CD14-positive monocyte (primary cell): ENCODE data around the gene EEF1AKMT3. TPM values are rescaled to one million over a fixed set of nuclear protein-coding genes. Genes with fewer than 3 reads are reported as not detected.

Experiments used
- DNase-seq, 3 donors: peaks; one replicate each; pipeline ENCODE4 v3.0.0-alpha.2; 2011 to 2022
- H2AFZ ChIP-seq: 2 replicates; pipeline ENCODE4 v1.6.0; 2012; ENCODE audit warnings: mild to moderate bottlenecking, low read depth, low read length, inconsistent platforms; ENCODE audit not compliant: insufficient read depth, poor library complexity, severe bottlenecking
- H3K27ac ChIP-seq, 2 donors: 1 replicate in 1 of 2; 2 replicates in 1 of 2; pipeline ENCODE4 v1.5.1; 2012 to 2013; ENCODE audit warnings: low read length in 2 of 2, control low read depth in 1 of 2, inconsistent platforms in 1 of 2, low read depth in 1 of 2, mild to moderate bottlenecking in 1 of 2
- H3K27me3 ChIP-seq, 2 donors: one replicate each; pipeline versions ENCODE4 v1.6.0 to v1.6.1; 2011 to 2013; ENCODE audit warnings: low read length in 2 of 2; ENCODE audit not compliant: control insufficient read depth in 2 of 2, insufficient read depth in 2 of 2
- H3K36me3 ChIP-seq, 2 donors: replicated peaks in 1 of 2; 1 replicate in 1 of 2; 2 replicates in 1 of 2; pipeline versions ENCODE4 v1.5.1 to v1.6.1; 2012 to 2013; ENCODE audit warnings: low read length in 2 of 2, control low read depth in 1 of 2, inconsistent platforms in 1 of 2, mild to moderate bottlenecking in 1 of 2; ENCODE audit not compliant: insufficient read depth in 2 of 2, control insufficient read depth in 1 of 2
- H3K4me1 ChIP-seq, 2 donors: 1 replicate in 1 of 2; 2 replicates in 1 of 2; pipeline versions ENCODE4 v1.5.1 to v1.6.1; 2012 to 2013; ENCODE audit warnings: low read length in 2 of 2, control low read depth in 1 of 2, inconsistent platforms in 1 of 2, mild to moderate bottlenecking in 1 of 2, moderate library complexity in 1 of 2; ENCODE audit not compliant: insufficient read depth in 2 of 2, control insufficient read depth in 1 of 2
- H3K4me2 ChIP-seq: replicated peaks from 2 replicates; pipeline ENCODE3; 2012; ENCODE audit warnings: low read length, moderate library complexity, mild to moderate bottlenecking; ENCODE audit not compliant: poor library complexity, severe bottlenecking; ENCODE audit errors: extremely low read depth
- H3K4me3 ChIP-seq, 3 experiments: fragments of 200-600 bp in 1 of 3; sonication (generic) in 1 of 3; replicated peaks in 1 of 3; 1 replicate in 2 of 3; 2 replicates in 1 of 3; pipeline ENCODE4 v1.5.1; 2011 to 2013; ENCODE audit warnings: low read length in 3 of 3, mild to moderate bottlenecking in 3 of 3, control low read depth in 2 of 3, low read depth in 2 of 3, inconsistent platforms in 1 of 3, moderate library complexity in 1 of 3
- H3K79me2 ChIP-seq: 2 replicates; pipeline ENCODE4 v1.6.0; 2012; ENCODE audit warnings: mild to moderate bottlenecking, control low read depth, inconsistent platforms, low read length, moderate library complexity; ENCODE audit not compliant: insufficient read depth
- H3K9ac ChIP-seq: 2 replicates; pipeline ENCODE4 v1.6.0; 2017; ENCODE audit warnings: low read length, mild to moderate bottlenecking; ENCODE audit not compliant: insufficient read depth, poor library complexity, severe bottlenecking
- H3K9me3 ChIP-seq, 2 donors: replicated peaks in 1 of 2; 1 replicate in 1 of 2; 2 replicates in 1 of 2; pipeline versions ENCODE4 v1.5.1 to v1.6.1; 2012 to 2013; ENCODE audit warnings: low read length in 2 of 2, control low read depth in 1 of 2; ENCODE audit not compliant: control insufficient read depth in 1 of 2, insufficient read depth in 1 of 2
- H4K20me1 ChIP-seq: 2 replicates; pipeline ENCODE4 v1.6.0; 2012; ENCODE audit warnings: mild to moderate bottlenecking, low read length, control low read depth, moderate library complexity; ENCODE audit not compliant: insufficient read depth
- H3K27ac Mint-ChIP-seq, 7 donors: one replicate each; pipeline ENCODE4 v1.8.0; 2020; ENCODE audit warnings: mild to moderate bottlenecking in 7 of 7, mixed read lengths in 7 of 7, moderate library complexity in 6 of 7, inconsistent platforms in 2 of 7
- H3K27me3 Mint-ChIP-seq, 3 donors: one replicate each; pipeline ENCODE4 v1.8.0; 2021 to 2022; ENCODE audit warnings: low read depth in 3 of 3, mild to moderate bottlenecking in 3 of 3, mixed read lengths in 3 of 3, moderate library complexity in 3 of 3, inconsistent platforms in 1 of 3
- H3K36me3 Mint-ChIP-seq, 2 donors: one replicate each; pipeline ENCODE4 v1.8.0; 2020; ENCODE audit warnings: mixed read lengths in 2 of 2, inconsistent platforms in 1 of 2, mild to moderate bottlenecking in 1 of 2
- H3K4me1 Mint-ChIP-seq: one replicate; pipeline ENCODE4 v1.8.0; 2020; ENCODE audit warnings: mild to moderate bottlenecking, mixed read lengths
- H3K4me3 Mint-ChIP-seq, 2 donors: one replicate each; pipeline ENCODE4 v1.8.0; 2020; ENCODE audit warnings: mild to moderate bottlenecking in 2 of 2, mixed read lengths in 2 of 2, moderate library complexity in 1 of 2
- H3K9me3 Mint-ChIP-seq, 7 donors: one replicate each; pipeline ENCODE4 v1.8.0; 2020 to 2022; ENCODE audit warnings: mixed read lengths in 7 of 7, mild to moderate bottlenecking in 6 of 7, moderate library complexity in 6 of 7, inconsistent platforms in 2 of 7
- CTCF ChIP-seq: fragments of 200-600 bp; IDR thresholded peaks from one replicate; pipeline ENCODE4 v1.8.0; 2022; ENCODE audit warnings: antibody characterized with exemption, mild to moderate bottlenecking
- WGBS: methylation state at CpG from one replicate; pipeline ENCODE4 v1.1.5; 2013; ENCODE audit warnings: missing lambda C conversion rate; ENCODE audit not compliant: insufficient coverage; 5-methylcytosine and 5-hydroxymethylcytosine counted together
- intact Hi-C, 2 donors: fragments of 100-400 bp; cut with micrococcal nuclease; formaldehyde crosslinking; loops; one replicate each; pipeline versions ENCODE4 v1.15.0 to v1.15.1; 2023
- polyA plus RNA-seq, 3 donors: library from polyadenylated mRNA; depleted of rRNA in 1 of 3; unstranded in 2 of 3; stranded (reverse) in 1 of 3; fragments of 300-500 nt in 2 of 3; fragments of >200 nt in 1 of 3; fragmentation: Illumina TruSeq in 2 of 3; gene quantifications; 1 replicate in 2 of 3; 2 replicates in 1 of 3; pipeline ENCODE4 v1.2.3, GENCODE V29; 2012 to 2021

EEF1AKMT3 gene
- polyA plus RNA-seq, 3 donors, result 3.4 to 4.2 (median 3.4) TPM

- DNase-seq, result peak; percentile 12 to 37 (median 18)
- Histone ChIP-seq H3K9ac (no peak overlapping the region), H3K4me1 (peaks cover 9 to 10% of the 10 kb centered on the region in 2 donors), H4K20me1 (no peaks in the 10 kb centered on the region), H2AFZ (no peak overlapping the region), H3K36me3 (peaks cover 67 to 87% of the 10 kb centered on the region in 2 donors), H3K9me3 (no peaks in the 10 kb centered on the region), H3K4me2 (no peak overlapping the region), H3K4me3 (no peak overlapping the region), H3K27ac (peak overlapping the region in 1 of 2 donors; percentile 12), H3K27me3 (no peaks in the 10 kb centered on the region), H3K79me2 (no peaks in the 10 kb centered on the region)
- Mint-ChIP-seq H3K27ac (peak overlapping the region in 4 of 7 donors; percentile 6 to 72 (median 42)), H3K27me3 (no peaks in the 10 kb centered on the region), H3K36me3 (peaks cover 66 to 79% of the 10 kb centered on the region in 2 donors), H3K9me3 (no peaks in the 10 kb centered on the region), H3K4me1 (peaks cover 8% of the 10 kb centered on the region), H3K4me3 (no peak overlapping the region)
- TF ChIP-seq CTCF, result no peak
- intact Hi-C loops, result no loop called here
- WGBS, result no CpG with 5 or more reads among the region's 1 CpG
Observed at GRCh38 chr12:57797933-57798332, 25.5 kb downstream of the EEF1AKMT3 start.

GRCh38 chr12:57800965-57801364 lies 28.6 kb downstream of the EEF1AKMT3 start:
- peaks cover 9 to 10% of the 10 kb centered on the region in 2 donors for H3K4me1 ChIP-seq
- H3K27ac Mint-ChIP-seq, result no peak overlapping the region
- H2AFZ ChIP-seq, result no peak overlapping the region
- no peak overlapping the region for H3K27ac ChIP-seq
- peaks cover 45 to 73% of the 10 kb centered on the region in 2 donors for H3K36me3 ChIP-seq
- H4K20me1 ChIP-seq, result no peaks in the 10 kb centered on the region
- no peak overlapping the region for H3K4me3 Mint-ChIP-seq
- H3K4me3 ChIP-seq, result no peak overlapping the region
- H3K79me2 ChIP-seq, result no peaks in the 10 kb centered on the region
- H3K4me1 Mint-ChIP-seq, result peaks cover 8% of the 10 kb centered on the region
- intact Hi-C loops, result no loop called here
- no peak for TF ChIP-seq CTCF
- no peaks in the 10 kb centered on the region for H3K9me3 ChIP-seq
- no peaks in the 10 kb centered on the region for H3K27me3 ChIP-seq
- peaks cover 53 to 56% of the 10 kb centered on the region in 2 donors for H3K36me3 Mint-ChIP-seq
- H3K9ac ChIP-seq, result no peak overlapping the region
- no peaks in the 10 kb centered on the region for H3K27me3 Mint-ChIP-seq
- no peaks in the 10 kb centered on the region for H3K9me3 Mint-ChIP-seq
- WGBS, result 100% methylated on average over 1 of the region's 3 CpGs
- DNase-seq, result no peak
- no peak overlapping the region for H3K4me2 ChIP-seq
